GM12872 (cell line): ENCODE results near the gene THOC6.

ENCODE experiments used
- TF ChIP-seq, protein P1 (sequence below): IDR thresholded peaks from 3 replicates; pipeline ENCODE4 v1.5.1; 2011; ENCODE audit warnings: low read depth, mild to moderate bottlenecking, low read length, moderate library complexity; ENCODE audit not compliant: insufficient read depth

The THOC6 gene

DNA sequence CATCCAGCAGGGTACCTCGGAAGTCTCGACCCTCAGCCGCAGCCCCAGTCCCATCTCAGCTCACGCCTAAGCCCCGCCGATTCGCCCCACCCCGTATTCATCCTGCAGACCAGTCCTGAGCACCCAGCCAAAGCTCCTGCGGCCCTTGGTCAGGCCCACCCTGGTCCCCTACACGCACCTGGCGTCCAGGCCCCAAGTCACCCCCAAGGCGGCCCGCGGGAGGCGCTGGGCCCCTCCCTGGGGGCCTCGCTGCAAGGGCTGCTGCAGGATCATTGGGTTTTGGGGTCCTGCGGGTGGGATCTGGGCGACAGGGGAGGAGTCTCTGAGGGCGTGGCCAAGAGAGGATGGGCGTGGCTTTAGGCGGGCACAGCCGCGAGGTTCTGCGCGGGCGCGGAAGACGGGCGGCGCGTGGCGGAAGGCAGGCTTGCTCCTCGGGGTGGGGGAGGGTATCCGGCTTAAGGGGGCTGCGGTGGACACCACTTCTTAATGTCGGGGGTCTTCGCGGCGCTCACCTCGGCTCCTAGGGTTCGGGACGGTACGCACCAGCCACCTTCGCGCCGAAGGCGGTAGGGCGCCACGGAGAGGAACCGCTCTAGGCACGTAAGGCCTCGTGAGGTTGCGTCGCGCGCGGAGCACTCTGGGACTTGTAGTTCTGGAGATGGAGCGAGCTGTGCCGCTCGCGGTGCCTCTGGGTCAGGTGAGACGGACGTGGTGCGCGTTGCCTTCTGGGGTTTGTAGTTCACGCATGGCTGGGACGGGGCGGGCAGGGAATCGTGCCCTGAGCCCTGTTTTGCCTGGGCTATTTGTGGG is at the start of gene THOC6, which contains the start of gene HCFC1R1:
TSS of gene THOC6 (plus strand) at position 367 of the 810 bp plus-strand sequence. CDS start at position 659, 292 bp downstream.
TSS of gene HCFC1R1 (minus strand) at position 274 of the 810 bp plus-strand sequence. CDS start at position 273, 1 bp downstream.
- TF ChIP-seq, protein P1, sequence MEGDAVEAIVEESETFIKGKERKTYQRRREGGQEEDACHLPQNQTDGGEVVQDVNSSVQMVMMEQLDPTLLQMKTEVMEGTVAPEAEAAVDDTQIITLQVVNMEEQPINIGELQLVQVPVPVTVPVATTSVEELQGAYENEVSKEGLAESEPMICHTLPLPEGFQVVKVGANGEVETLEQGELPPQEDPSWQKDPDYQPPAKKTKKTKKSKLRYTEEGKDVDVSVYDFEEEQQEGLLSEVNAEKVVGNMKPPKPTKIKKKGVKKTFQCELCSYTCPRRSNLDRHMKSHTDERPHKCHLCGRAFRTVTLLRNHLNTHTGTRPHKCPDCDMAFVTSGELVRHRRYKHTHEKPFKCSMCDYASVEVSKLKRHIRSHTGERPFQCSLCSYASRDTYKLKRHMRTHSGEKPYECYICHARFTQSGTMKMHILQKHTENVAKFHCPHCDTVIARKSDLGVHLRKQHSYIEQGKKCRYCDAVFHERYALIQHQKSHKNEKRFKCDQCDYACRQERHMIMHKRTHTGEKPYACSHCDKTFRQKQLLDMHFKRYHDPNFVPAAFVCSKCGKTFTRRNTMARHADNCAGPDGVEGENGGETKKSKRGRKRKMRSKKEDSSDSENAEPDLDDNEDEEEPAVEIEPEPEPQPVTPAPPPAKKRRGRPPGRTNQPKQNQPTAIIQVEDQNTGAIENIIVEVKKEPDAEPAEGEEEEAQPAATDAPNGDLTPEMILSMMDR: no peak

DNA sequence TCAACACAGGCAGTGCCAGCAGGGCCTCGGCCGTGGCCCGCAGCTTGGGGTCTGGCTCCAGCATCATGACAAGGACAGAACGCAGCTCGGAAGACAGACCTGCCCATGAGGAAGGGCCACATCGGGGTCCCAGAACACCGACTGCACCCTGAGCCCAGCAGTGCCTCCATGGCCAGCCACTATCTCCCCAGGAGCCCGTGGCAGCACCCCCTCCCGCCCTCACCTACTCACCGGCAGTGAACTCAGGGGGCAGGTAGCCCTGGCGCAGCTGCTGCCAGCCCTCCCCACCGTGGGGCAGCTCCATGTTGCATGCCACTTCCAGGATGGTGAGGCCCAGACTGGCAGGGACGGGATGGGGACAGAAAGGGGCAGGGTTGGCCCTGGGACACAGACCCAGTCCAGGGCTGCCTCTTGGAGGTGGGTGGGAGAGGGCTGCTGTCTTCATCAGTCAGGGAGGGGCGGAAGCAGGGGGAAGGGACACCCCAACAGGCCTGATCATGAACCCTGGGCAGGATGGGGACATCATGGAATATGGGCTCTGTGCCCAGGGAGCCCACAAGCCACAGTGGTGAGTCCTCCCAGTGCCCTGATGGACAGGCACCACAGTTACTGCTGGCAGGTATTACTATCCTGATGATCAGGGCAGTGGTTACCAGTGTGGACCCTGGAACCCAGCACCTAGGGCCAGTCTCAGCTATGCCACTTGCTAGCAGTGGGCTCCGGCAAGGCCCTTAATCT is 49.3 kb upstream of the THOC6 start:
- TF ChIP-seq, protein P1: no peak

DNA sequence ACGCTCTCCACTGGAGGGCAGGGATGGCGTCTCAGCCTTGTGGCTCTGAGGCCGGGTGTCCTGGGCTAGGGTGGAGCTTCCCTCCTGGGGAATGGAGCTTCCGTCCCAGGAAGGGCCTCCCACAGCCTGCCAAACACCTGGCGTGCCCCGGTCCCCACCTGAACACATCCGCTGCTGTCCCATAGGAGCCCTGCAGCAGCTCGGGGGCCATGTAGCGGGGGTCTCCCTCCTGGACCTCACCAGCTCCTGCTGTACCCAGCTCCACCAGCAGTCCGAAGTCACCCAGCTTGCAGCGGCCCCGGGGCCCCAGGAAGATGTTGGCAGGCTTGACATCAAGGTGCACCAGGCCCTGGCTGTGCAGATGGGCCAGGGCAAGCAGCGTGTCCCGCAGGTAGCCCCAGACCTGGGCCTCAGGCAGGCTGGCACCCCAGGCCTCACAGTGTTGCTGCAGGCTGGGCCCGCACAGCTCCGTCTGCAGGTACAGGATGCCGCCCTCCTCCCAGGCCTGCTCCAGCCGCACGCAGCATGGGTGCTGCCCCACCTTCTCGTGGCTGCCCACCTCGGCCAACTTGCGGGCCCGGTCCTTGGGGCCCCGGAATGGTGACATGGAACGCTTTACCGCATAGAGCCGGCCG is 48.6 kb upstream of the THOC6 start:
- TF ChIP-seq, protein P1: no peak

DNA sequence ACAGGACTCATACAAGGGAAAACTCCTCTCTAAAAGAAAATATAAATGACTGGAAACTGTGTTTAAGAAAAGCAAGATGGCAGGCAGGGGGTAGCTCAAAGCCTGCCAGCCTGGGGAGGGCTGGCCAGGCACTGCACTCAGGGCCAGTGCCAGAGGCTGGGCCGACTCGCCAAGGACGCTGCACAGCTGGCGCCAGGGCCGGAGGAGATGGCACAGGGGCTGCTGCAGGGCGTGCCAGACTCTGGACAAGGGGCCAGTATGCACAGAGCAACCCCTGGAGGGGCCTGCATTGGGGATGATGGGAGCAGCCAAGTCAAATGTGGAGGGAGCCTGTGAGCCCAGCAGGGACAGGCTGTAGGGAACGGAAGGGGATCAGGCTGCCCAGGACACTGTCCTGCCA is 47.6 kb upstream of the THOC6 start:
- TF ChIP-seq, protein P1: no peak

DNA sequence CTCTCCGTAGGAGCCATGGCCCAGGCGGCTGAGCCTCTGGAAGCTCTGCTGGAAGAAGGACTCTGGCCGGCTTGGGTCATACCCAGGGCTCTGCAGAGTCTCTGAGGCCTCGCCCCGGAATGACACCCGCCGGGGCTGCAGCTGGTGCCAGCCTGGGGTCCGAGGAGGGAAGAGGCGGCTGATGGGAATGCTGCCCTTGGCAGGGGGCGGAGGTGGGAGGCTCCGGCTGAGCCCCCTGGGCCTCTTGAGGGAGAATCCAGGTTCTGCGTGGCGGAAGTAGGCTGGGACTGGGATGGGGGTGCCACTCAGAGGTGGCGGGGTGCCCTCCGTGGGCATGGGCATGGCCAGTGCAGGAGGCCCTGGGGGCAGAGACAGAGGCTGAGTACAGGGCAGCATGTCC is 47.2 kb upstream of the THOC6 start:
- TF ChIP-seq, protein P1: no peak

DNA sequence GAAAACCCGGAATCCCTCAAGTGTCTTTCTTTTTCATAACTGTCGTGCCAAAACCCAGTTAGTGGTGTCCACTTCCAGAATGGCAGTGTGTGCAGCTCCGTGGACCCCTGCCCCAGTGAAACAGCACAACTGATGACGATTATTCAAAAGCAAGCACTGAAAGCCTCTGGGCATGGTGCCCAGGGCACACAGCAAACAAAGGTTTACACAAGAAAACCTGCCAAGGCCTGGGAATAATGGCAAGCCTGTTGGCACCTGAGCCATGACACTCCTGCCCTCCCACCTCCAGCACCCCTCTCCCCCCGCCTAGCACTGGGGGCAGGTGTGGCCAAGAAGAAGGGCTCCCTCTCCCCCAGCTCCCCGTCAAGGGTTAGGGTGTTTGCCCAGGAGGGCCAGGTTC is 46.4 kb upstream of the THOC6 start:
- TF ChIP-seq, protein P1: no peak

DNA sequence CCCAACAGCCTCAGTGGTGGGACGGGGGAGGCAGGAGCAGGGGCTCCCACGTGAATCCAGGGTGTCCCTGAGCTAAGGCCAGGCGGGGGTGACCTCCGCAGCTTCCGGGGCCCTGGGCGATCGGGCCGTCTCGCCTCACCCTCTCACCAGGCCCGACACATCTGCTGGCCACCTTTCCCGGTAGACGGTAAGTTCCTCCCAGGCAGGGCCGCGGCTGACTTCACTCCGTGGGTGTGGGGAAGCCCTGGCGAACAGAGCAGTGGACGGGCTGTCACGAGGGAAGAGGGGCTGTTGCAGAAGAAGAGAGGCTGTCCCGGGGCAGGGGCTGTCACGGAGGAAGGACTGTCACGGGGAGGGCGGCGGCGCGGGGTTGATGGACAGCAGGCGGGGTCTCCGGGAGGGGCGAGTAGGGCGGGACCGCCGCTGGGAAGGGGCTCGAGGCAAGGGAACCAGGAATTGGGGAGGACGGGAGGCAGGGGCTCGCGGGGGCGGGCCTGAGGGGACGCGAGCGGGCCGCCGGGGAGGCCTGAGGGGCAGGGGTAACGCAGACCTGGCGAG is 44.1 kb upstream of the THOC6 start:
- TF ChIP-seq, protein P1: no peak
